K562 (cell line): ENCODE results near the gene LYPD5. TPM values are rescaled to one million over a fixed set of nuclear protein-coding genes. Genes with fewer than 3 reads are reported as not detected.

Experiments
- ATF1 ChIP-seq, 2 experiments: fragments of 450-650 bp in 1 of 2; IDR thresholded peaks; 2 replicates each; pipeline ENCODE4 v1.6.1; 2016; ENCODE audit warnings: missing compliant biosample characterization in 1 of 2, missing genetic modification characterization in 1 of 2
- C11orf30 ChIP-seq: fragments of 450-650 bp; IDR thresholded peaks from 2 replicates; pipeline ENCODE4 v1.6.1; 2016; ENCODE audit warnings: low read depth, mild to moderate bottlenecking
- CBX5 ChIP-seq: IDR thresholded peaks from 2 replicates; pipeline ENCODE4 v1.6.1; 2014; ENCODE audit warnings: low read depth, borderline replicate concordance
- E2F4 ChIP-seq: sonication (generic); formaldehyde crosslinking; IDR thresholded peaks from 2 replicates; pipeline ENCODE4 v1.8.0; 2022; ENCODE audit warnings: mild to moderate bottlenecking, low read depth, missing genetic modification reagents
- ELF4 ChIP-seq: fragments of 450-650 bp; formaldehyde crosslinking; IDR thresholded peaks from 2 replicates; pipeline ENCODE4 v1.4.0; 2022; ENCODE audit warnings: missing genetic modification characterization
- FOXA3 ChIP-seq, 2 experiments: fragments of 450-650 bp in 1 of 2; sonication (generic) in 1 of 2; formaldehyde crosslinking; IDR thresholded peaks in 1 of 2; conservative IDR thresholded peaks in 1 of 2; 2 replicates each; pipeline versions ENCODE4 v1.4.0 to v1.8.0; 2020 to 2022; ENCODE audit warnings: mild to moderate bottlenecking in 2 of 2, missing genetic modification reagents in 1 of 2
- HINFP ChIP-seq: fragments of 450-650 bp; conservative IDR thresholded peaks from 2 replicates; pipeline ENCODE4 v1.6.1; 2016; ENCODE audit warnings: missing genetic modification characterization, low read depth, mild to moderate bottlenecking, control low read depth, missing compliant biosample characterization
- KLF1 ChIP-seq: fragments of 450-650 bp; IDR thresholded peaks from 2 replicates; pipeline ENCODE4 v1.6.1; 2016; ENCODE audit warnings: missing genetic modification characterization, missing compliant biosample characterization
- KLF13 ChIP-seq: fragments of 450-650 bp; IDR thresholded peaks from 2 replicates; pipeline ENCODE4 v1.6.1; 2016; ENCODE audit warnings: missing genetic modification characterization, low read depth, mild to moderate bottlenecking, missing compliant biosample characterization, moderate library complexity, borderline replicate concordance
- MXD1 ChIP-seq: fragments of 250-450 bp; sonication (Bioruptor Pico); IDR thresholded peaks from 2 replicates; pipeline ENCODE4 v1.8.0; 2021; ENCODE audit warnings: borderline replicate concordance, mild to moderate bottlenecking, moderate library complexity; ENCODE audit not compliant: poor library complexity, severe bottlenecking
- MYC ChIP-seq, 2 experiments: fragments of 250-450 bp in 1 of 2; sonication (Bioruptor Pico) in 1 of 2; IDR thresholded peaks; 2 replicates each; pipeline versions ENCODE4 v1.5.1 to v1.6.1; 2012 to 2021; ENCODE audit warnings: low read depth in 2 of 2, borderline replicate concordance in 1 of 2, improper control_type of control experiment in 1 of 2, low read length in 1 of 2, mild to moderate bottlenecking in 1 of 2, moderate library complexity in 1 of 2
- RBM14 ChIP-seq: fragments of 200-400 bp; formaldehyde crosslinking; IDR thresholded peaks from 2 replicates; pipeline ENCODE4 v1.6.1; 2018; ENCODE audit warnings: low read depth, mild to moderate bottlenecking, low read length, moderate library complexity, borderline replicate concordance; ENCODE audit not compliant: insufficient read depth
- SIRT6 ChIP-seq: IDR thresholded peaks from one replicate; pipeline ENCODE4 v1.6.1; 2012; ENCODE audit warnings: low read depth, mild to moderate bottlenecking, control low read depth, inconsistent platforms, low read length, moderate library complexity
- SMARCE1 ChIP-seq: fragments of 450-650 bp; IDR thresholded peaks from 2 replicates; pipeline ENCODE4 v1.7.1; 2016; ENCODE audit warnings: mild to moderate bottlenecking
- STAT5B ChIP-seq: fragments of 250-450 bp; sonication (Bioruptor Pico); IDR thresholded peaks from 2 replicates; pipeline ENCODE4 v1.8.0; 2021; ENCODE audit warnings: mild to moderate bottlenecking, inconsistent platforms
- TBL1XR1 ChIP-seq, 2 experiments: IDR thresholded peaks; 2 replicates each; pipeline ENCODE4 v1.6.1; 2012; ENCODE audit warnings: improper control_type of control experiment in 2 of 2, low read length in 2 of 2, mild to moderate bottlenecking in 1 of 2
- TSC22D4 ChIP-seq: fragments of 450-650 bp; IDR thresholded peaks from 2 replicates; pipeline ENCODE4 v1.6.1; 2016; ENCODE audit warnings: missing genetic modification characterization, missing biosample characterization, control low read depth
- ZBED1 ChIP-seq: IDR thresholded peaks from 2 replicates; pipeline ENCODE4 v1.6.1; 2014
- ZBTB7A ChIP-seq: IDR thresholded peaks from 2 replicates; pipeline ENCODE4 v1.6.1; 2011; ENCODE audit warnings: low read depth, mild to moderate bottlenecking, low read length, moderate library complexity, borderline replicate concordance; ENCODE audit not compliant: control insufficient read depth
- ZNF143 ChIP-seq: sonication (generic); formaldehyde crosslinking; IDR thresholded peaks from 2 replicates; pipeline ENCODE4 v1.9.0; 2022; ENCODE audit warnings: mild to moderate bottlenecking, missing genetic modification reagents
- ZNF239 ChIP-seq: fragments of 250-450 bp; sonication (Bioruptor Pico); IDR thresholded peaks from 2 replicates; pipeline ENCODE4 v1.4.0; 2020; ENCODE audit warnings: mild to moderate bottlenecking
- ZNF316 ChIP-seq: fragments of 450-650 bp; IDR thresholded peaks from 2 replicates; pipeline ENCODE4 v1.6.1; 2016
- ZNF408 ChIP-seq: fragments of 250-450 bp; sonication (Bioruptor Pico); IDR thresholded peaks from 2 replicates; pipeline ENCODE4 v1.4.0; 2020; ENCODE audit warnings: low read depth, mild to moderate bottlenecking, moderate library complexity
- ZNF561 ChIP-seq: fragments of 450-650 bp; formaldehyde crosslinking; conservative IDR thresholded peaks from 2 replicates; pipeline ENCODE4 v1.4.0; 2020; ENCODE audit warnings: mild to moderate bottlenecking, moderate library complexity
- ZNF707 ChIP-seq: fragments of 250-450 bp; sonication (Bioruptor Pico); conservative IDR thresholded peaks from 2 replicates; pipeline ENCODE4 v1.8.0; 2022; ENCODE audit warnings: inconsistent platforms, mild to moderate bottlenecking, moderate library complexity
- ZNF785 ChIP-seq: fragments of 250-450 bp; sonication (Bioruptor Pico); IDR thresholded peaks from 2 replicates; pipeline ENCODE4 v1.4.0; 2020; ENCODE audit warnings: mild to moderate bottlenecking
- polyA plus RNA-seq, 8 experiments: library from polyadenylated mRNA; depleted of rRNA in 4 of 8; stranded (reverse) in 5 of 8; unstranded in 3 of 8; fragments of >200 nt; fragmentation: Nextera tagmentation in 2 of 8; fragmentation: Illumina TruSeq in 1 of 8; extraction: Ambion mirVana in 2 of 8; extraction: Trizol in 1 of 8; gene quantifications; 2 replicates each; pipeline versions ENCODE4 v1.2.1 to v1.2.3, GENCODE V29; 2011 to 2014; ENCODE audit warnings: inconsistent platforms in 1 of 8, missing spikeins in 1 of 8
- total RNA-seq, 7 experiments: library from RNA; depleted of rRNA in 6 of 7; stranded (reverse); fragments of >200 nt in 6 of 7; fragmentation: Illumina TruSeq in 2 of 7; extraction: Trizol in 2 of 7; gene quantifications; 2 replicates each; pipeline versions ENCODE4 v1.2.1 to v1.2.3, GENCODE V29; 2011 to 2021; ENCODE audit warnings: low replicate concordance in 1 of 7

The LYPD5 gene
- total and polyA plus RNA-seq, 9 of the 15 experiments (the other 6 are each of a cell fraction or from before 2014, with no cell fraction given), result 0.03 to 0.22 (median 0.10) TPM; not detected in 3

- no peak for TF ChIP-seq HINFP (tag)
- TF ChIP-seq E2F4, result no peak
- TF ChIP-seq SIRT6, result no peak
- no peak for TF ChIP-seq MXD1 (CRISPR knock-in tag)
- no peak for TF ChIP-seq ZNF561
- TF ChIP-seq MYC (IDR thresholded peaks at IDR 0.05; ENCODE audit: low read depth, low read length), result no peak
- no peak for TF ChIP-seq MYC (CRISPR knock-in tag; IDR thresholded peaks at IDR 0.05; ENCODE audit: borderline replicate concordance, low read depth)
- TF ChIP-seq KLF13 (tag), result no peak
- no peak for TF ChIP-seq ZNF143 (CRISPR knock-in tag)
- no peak for TF ChIP-seq TBL1XR1 (IDR thresholded peaks at IDR 0.05; ENCODE audit: low read length in 2 of 2)
- TF ChIP-seq ZBTB7A, result peak; percentile 22; the same call in 1 of the 2 replicates
- TF ChIP-seq ZNF785 (CRISPR knock-in tag), result no peak
- TF ChIP-seq ZNF239 (CRISPR knock-in tag), result no peak
- TF ChIP-seq ZNF408, result no peak
- TF ChIP-seq RBM14, result no peak
- TF ChIP-seq SMARCE1, result peak; percentile 53; the same call in 1 of the 2 replicates
- TF ChIP-seq ATF1 (CRISPR knock-in tag; IDR thresholded peaks at IDR 0.05), result no peak
- no peak for TF ChIP-seq ATF1 (tag; IDR thresholded peaks at IDR 0.05)
- no peak for TF ChIP-seq TSC22D4
- no peak for TF ChIP-seq ZNF707 (CRISPR knock-in tag)
- no peak for TF ChIP-seq ZBED1
- peak; percentile 37; the same call in 1 of the 2 replicates for TF ChIP-seq ZNF316
- TF ChIP-seq C11orf30, result peak; percentile 24; the same call in 1 of the 2 replicates
- TF ChIP-seq CBX5, result no peak
- TF ChIP-seq ELF4, result no peak
- no peak for TF ChIP-seq FOXA3 (CRISPR knock-in tag; conservative IDR thresholded peaks at IDR 0.05 in 1 of 2, IDR thresholded peaks at IDR 0.05 in 1 of 2)
- TF ChIP-seq STAT5B, result no peak
- TF ChIP-seq KLF1 (tag), result no peak
Observed at GRCh38 chr19:43768273-43769050, 33.8 kb downstream of the LYPD5 start (continued).
